Body of pancreas (tissue), 4 donors: ENCODE results near the gene CDKAL1. TPM values are rescaled to one million over a fixed set of nuclear protein-coding genes. Genes with fewer than 3 reads are reported as not detected.

Experiments
- ATAC-seq: fragments of 150-250 bp; one replicate; pipeline ENCODE4 v1.9.1; 2016
- DNase-seq, 4 donors: peaks; one replicate each; pipeline ENCODE4 v3.0.0-alpha.2; 2019
- H3K27ac ChIP-seq, 4 donors: fragments of 200-600 bp; sonication (generic); 1 replicate in 3 of 4; 2 replicates in 1 of 4; pipeline versions ENCODE4 v1.5.1 to v1.6.1; 2016 to 2019; ENCODE audit warnings: mild to moderate bottlenecking in 1 of 4, mixed read lengths in 1 of 4, moderate library complexity in 1 of 4
- H3K27me3 ChIP-seq, 2 donors: fragments of 200-600 bp; sonication (generic); one replicate each; pipeline ENCODE4 v1.6.0; 2016; ENCODE audit warnings: mild to moderate bottlenecking in 1 of 2
- H3K36me3 ChIP-seq, 2 donors: fragments of 200-600 bp; sonication (generic); replicated peaks in 1 of 2; 2 replicates each; pipeline ENCODE4 v1.5.1; 2016; ENCODE audit warnings: low read depth in 2 of 2; ENCODE audit not compliant: insufficient read depth in 1 of 2
- H3K4me1 ChIP-seq: fragments of 200-600 bp; sonication (generic); one replicate; pipeline ENCODE4 v1.6.0; 2016
- H3K4me3 ChIP-seq, 2 donors: fragments of 200-600 bp; sonication (generic); 1 replicate in 1 of 2; 2 replicates in 1 of 2; pipeline ENCODE4 v1.5.1; 2016 to 2019
- H3K9me3 ChIP-seq, 3 donors: fragments of 200-600 bp; sonication (generic); 1 replicate in 2 of 3; 2 replicates in 1 of 3; pipeline ENCODE4 v1.5.1; 2016
- CTCF ChIP-seq, 7 experiments: fragments of 450-650 bp in 4 of 7; fragments of 200-600 bp in 3 of 7; sonication (generic) in 3 of 7; IDR thresholded peaks; one replicate each; pipeline ENCODE4 v1.5.1; 2016 to 2019; ENCODE audit warnings: antibody characterized with exemption in 7 of 7
- POLR2A ChIP-seq, 3 donors: fragments of 450-650 bp; IDR thresholded peaks; one replicate each; pipeline ENCODE4 v1.6.1; 2016; ENCODE audit warnings: antibody characterized with exemption in 3 of 3, mild to moderate bottlenecking in 2 of 3
- WGBS, 2 donors: methylation state at CpG; one replicate each; pipeline ENCODE4 v1.1.5; 2017; 5-methylcytosine and 5-hydroxymethylcytosine counted together
- intact Hi-C: fragments of 100-400 bp; cut with DNase I; formaldehyde crosslinking; loops from one replicate; pipeline ENCODE4 v1.15.1; 2023
- total RNA-seq, 2 donors: library from RNA; depleted of rRNA; stranded (reverse); fragments of >200 nt; gene quantifications; one replicate each; pipeline ENCODE4 v1.1.0, GENCODE V29; 2016

The CDKAL1 gene
- total RNA-seq, 2 donors from 2014 or later, result 16.3 to 18.1 TPM

GRCh38 chr6:20943040-20943627 lies 408.9 kb downstream of the CDKAL1 start:
- no peak overlapping the region for H3K27ac ChIP-seq
- intact Hi-C loops, result no loop called here

GRCh38 chr6:20943922-20944321 lies 409.7 kb downstream of the CDKAL1 start:
- Histone ChIP-seq H3K36me3 (no peaks in the 10 kb centered on the region), H3K4me1 (no peaks in the 10 kb centered on the region), H3K4me3 (no peak overlapping the region), H3K9me3 (no peaks in the 10 kb centered on the region), H3K27me3 (no peaks in the 10 kb centered on the region), H3K27ac (no peak overlapping the region)
- 95 to 100% methylated on average over 1 of the region's 1 CpG for WGBS, 2 donors
- intact Hi-C loops, result no loop called here
- TF ChIP-seq POLR2A (IDR thresholded peaks at IDR 0.05) (no peak), CTCF (IDR thresholded peaks at IDR 0.05) (no peak)
- ATAC-seq (no peak), DNase-seq (no peak)

More at GRCh38 chr6:20943040-20943627, 408.9 kb downstream of the CDKAL1 start:
- H3K27me3 ChIP-seq, result no peaks in the 10 kb centered on the region
- H3K9me3 ChIP-seq, result no peaks in the 10 kb centered on the region
- WGBS, 2 donors, result 89 to 93% methylated on average over 2 of the region's 2 CpGs
- DNase-seq (no peak), ATAC-seq (no peak)
- no peaks in the 10 kb centered on the region for H3K36me3 ChIP-seq
- H3K4me1 ChIP-seq, result no peaks in the 10 kb centered on the region
- TF ChIP-seq CTCF (IDR thresholded peaks at IDR 0.05), result no peak
- no peak for TF ChIP-seq POLR2A (IDR thresholded peaks at IDR 0.05)
- H3K4me3 ChIP-seq, result no peak overlapping the region

DNA sequence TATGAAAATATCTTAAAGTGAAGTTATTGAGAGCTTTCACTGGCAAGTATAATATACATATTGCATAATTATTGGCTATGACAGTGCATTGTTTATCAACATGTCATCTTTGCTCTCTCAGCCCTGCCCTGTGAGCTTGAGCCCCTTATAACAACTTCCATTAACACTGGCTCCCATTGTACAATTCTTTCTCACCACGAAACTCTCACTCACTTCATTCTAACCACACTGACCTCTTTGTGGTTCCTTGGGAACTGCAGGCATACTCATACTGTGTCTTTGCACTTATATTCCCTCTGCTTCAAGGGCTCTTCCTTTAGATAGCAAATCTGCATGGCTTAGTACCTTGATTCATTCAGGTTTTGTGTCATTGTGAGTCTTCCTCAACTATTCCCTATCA lies 411.8 kb downstream of the CDKAL1 start:
- DNase-seq, result no peak
- no peaks in the 10 kb centered on the region for H3K9me3 ChIP-seq
- WGBS, 2 donors, result 64 to 91% methylated on average over 1 of the region's 1 CpG
- no peak overlapping the region for H3K27ac ChIP-seq
- no peak overlapping the region for H3K4me3 ChIP-seq
- intact Hi-C loops, result no loop called here
- ATAC-seq, result no peak
- no peaks in the 10 kb centered on the region for H3K36me3 ChIP-seq
- H3K4me1 ChIP-seq, result no peaks in the 10 kb centered on the region
- no peaks in the 10 kb centered on the region for H3K27me3 ChIP-seq
- TF ChIP-seq CTCF (IDR thresholded peaks at IDR 0.05), result no peak
- no peak for TF ChIP-seq POLR2A (IDR thresholded peaks at IDR 0.05)

GRCh38 chr6:20946890-20947289 lies 412.6 kb downstream of the CDKAL1 start:
- Histone ChIP-seq H3K27me3 (no peaks in the 10 kb centered on the region), H3K27ac (no peak overlapping the region), H3K36me3 (no peaks in the 10 kb centered on the region), H3K4me1 (no peaks in the 10 kb centered on the region), H3K9me3 (no peaks in the 10 kb centered on the region), H3K4me3 (no peak overlapping the region)
- TF ChIP-seq POLR2A (IDR thresholded peaks at IDR 0.05) (no peak), CTCF (IDR thresholded peaks at IDR 0.05) (no peak)
- ATAC-seq (no peak), DNase-seq (no peak)
- intact Hi-C loops, result no loop called here
- WGBS, 2 donors, result 87 to 88% methylated on average over 2 of the region's 2 CpGs

- H3K4me1 ChIP-seq, result no peaks in the 10 kb centered on the region
- no peak for TF ChIP-seq POLR2A (IDR thresholded peaks at IDR 0.05)
- no peak for TF ChIP-seq CTCF (IDR thresholded peaks at IDR 0.05)
- no peaks in the 10 kb centered on the region for H3K27me3 ChIP-seq
- H3K4me3 ChIP-seq, result no peak overlapping the region
- no peaks in the 10 kb centered on the region for H3K36me3 ChIP-seq
- H3K27ac ChIP-seq, result no peak overlapping the region
- intact Hi-C loops, result no loop called here
- DNase-seq (no peak), ATAC-seq (no peak)
- no peaks in the 10 kb centered on the region for H3K9me3 ChIP-seq
Measured at GRCh38 chr6:20947977-20948376, 413.7 kb downstream of the CDKAL1 start.
